Activated naive CD8-positive, alpha-beta T cell treated with anti-CD3 and anti-CD28 coated beads for 36 hours (primary cell): ENCODE data around the gene TTC23. TPM values are rescaled to one million over a fixed set of nuclear protein-coding genes. Genes with fewer than 3 reads are reported as not detected.

Source experiments
- DNase-seq: peaks from one replicate; pipeline ENCODE4 v3.0.0; 2021
- H3K27ac Mint-ChIP-seq: one replicate; pipeline ENCODE4 v1.8.0; 2022; ENCODE audit warnings: mild to moderate bottlenecking, moderate library complexity, mixed read lengths
- H3K27me3 Mint-ChIP-seq: one replicate; pipeline ENCODE4 v1.8.0; 2022; ENCODE audit warnings: mild to moderate bottlenecking, mixed read lengths
- H3K36me3 Mint-ChIP-seq: one replicate; pipeline ENCODE4 v1.8.0; 2021; ENCODE audit warnings: mild to moderate bottlenecking, mixed read lengths
- H3K4me1 Mint-ChIP-seq: one replicate; pipeline ENCODE4 v1.8.0; 2021; ENCODE audit warnings: mixed read lengths
- H3K4me3 Mint-ChIP-seq: one replicate; pipeline ENCODE4 v1.8.0; 2022; ENCODE audit warnings: mild to moderate bottlenecking, moderate library complexity, mixed read lengths
- H3K9me3 Mint-ChIP-seq: one replicate; pipeline ENCODE4 v1.8.0; 2022; ENCODE audit warnings: mixed read lengths
- total RNA-seq, 2 experiments: library from RNA; stranded (reverse); gene quantifications; one replicate each; pipeline ENCODE4 v1.2.3, GENCODE V29; 2021

Gene TTC23
- total RNA-seq, 2 experiments from 2014 or later, result 3.7 to 4.2 TPM

GRCh38 chr15:99132634-99133287, 116.6 kb downstream of the TTC23 start:
- no peaks in the 10 kb centered on the region for H3K27me3 Mint-ChIP-seq
- no peak overlapping the region for H3K4me3 Mint-ChIP-seq
- H3K27ac Mint-ChIP-seq, result no peak overlapping the region
- H3K9me3 Mint-ChIP-seq, result no peaks in the 10 kb centered on the region
- no peaks in the 10 kb centered on the region for H3K4me1 Mint-ChIP-seq
- H3K36me3 Mint-ChIP-seq, result no peaks in the 10 kb centered on the region
- DNase-seq, result no peak

DNA sequence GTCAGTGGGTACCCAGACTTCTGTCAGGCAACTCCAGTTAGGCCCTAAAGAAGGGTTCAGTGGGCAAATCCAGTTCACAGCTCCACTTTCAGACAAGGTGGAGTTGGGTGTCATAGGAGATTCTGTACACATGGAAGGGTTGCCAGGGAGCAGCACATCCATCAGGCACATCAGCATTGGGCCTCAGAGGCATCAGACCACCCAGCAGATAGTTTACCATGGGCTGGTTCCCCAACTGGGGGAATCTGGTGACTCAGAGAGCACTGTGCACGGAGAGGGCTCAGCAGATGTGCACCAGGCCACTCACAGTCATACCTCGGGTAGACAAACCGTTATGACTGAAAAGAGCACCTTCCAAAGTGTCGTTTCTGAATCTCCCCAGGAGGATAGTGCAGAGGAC, 117.3 kb downstream of the TTC23 start:
- H3K4me1 Mint-ChIP-seq, result no peaks in the 10 kb centered on the region
- H3K27me3 Mint-ChIP-seq, result no peaks in the 10 kb centered on the region

GRCh38 chr15:99131441-99132023, 117.8 kb downstream of the TTC23 start:
- Mint-ChIP-seq H3K36me3 (no peaks in the 10 kb centered on the region), H3K4me3 (no peak overlapping the region), H3K9me3 (no peaks in the 10 kb centered on the region), H3K27me3 (no peaks in the 10 kb centered on the region), H3K27ac (no peak overlapping the region), H3K4me1 (no peaks in the 10 kb centered on the region)
- DNase-seq, result no peak

More for the DNA sequence above, 117.3 kb downstream of the TTC23 start:
- Mint-ChIP-seq H3K9me3 (no peaks in the 10 kb centered on the region), H3K4me3 (no peak overlapping the region), H3K36me3 (no peaks in the 10 kb centered on the region), H3K27ac (no peak overlapping the region)
- DNase-seq, result no peak

DNA sequence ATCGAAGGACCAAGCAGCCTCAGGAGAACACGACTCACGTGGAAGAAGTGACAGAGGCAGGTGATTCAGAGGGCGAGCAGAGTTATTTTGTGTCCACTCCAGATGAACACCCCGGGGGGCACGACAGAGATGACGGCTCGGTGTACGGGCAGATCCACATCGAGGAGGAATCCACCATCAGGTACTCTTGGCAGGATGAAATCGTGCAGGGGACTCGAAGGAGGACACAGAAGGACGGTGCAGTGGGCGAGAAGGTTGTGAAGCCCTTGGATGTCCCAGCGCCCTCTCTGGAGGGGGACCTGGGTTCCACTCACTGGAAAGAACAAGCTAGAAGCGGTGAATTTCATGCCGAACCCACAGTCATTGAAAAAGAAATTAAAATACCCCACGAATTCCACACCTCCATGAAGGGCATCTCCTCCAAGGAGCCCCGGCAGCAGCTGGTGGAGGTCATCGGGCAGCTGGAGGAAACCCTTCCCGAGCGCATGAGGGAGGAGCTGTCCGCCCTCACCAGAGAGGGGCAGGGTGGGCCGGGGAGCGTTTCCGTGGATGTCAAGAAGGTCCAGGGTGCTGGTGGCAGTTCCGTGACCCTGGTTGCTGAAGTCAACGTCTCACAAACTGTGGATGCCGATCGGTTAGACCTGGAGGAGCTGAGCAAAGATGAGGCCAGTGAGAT, 118.5 kb downstream of the TTC23 start:
- Mint-ChIP-seq H3K4me1 (no peaks in the 10 kb centered on the region), H3K27me3 (no peaks in the 10 kb centered on the region), H3K4me3 (no peak overlapping the region), H3K9me3 (no peaks in the 10 kb centered on the region), H3K36me3 (no peaks in the 10 kb centered on the region), H3K27ac (no peak overlapping the region)
- no peak for DNase-seq

GRCh38 chr15:99130314-99130713, 119.1 kb downstream of the TTC23 start:
- Mint-ChIP-seq H3K4me1 (no peaks in the 10 kb centered on the region), H3K27ac (no peak overlapping the region), H3K36me3 (no peaks in the 10 kb centered on the region), H3K9me3 (no peaks in the 10 kb centered on the region), H3K4me3 (no peak overlapping the region), H3K27me3 (no peaks in the 10 kb centered on the region)
- DNase-seq, result no peak

DNA sequence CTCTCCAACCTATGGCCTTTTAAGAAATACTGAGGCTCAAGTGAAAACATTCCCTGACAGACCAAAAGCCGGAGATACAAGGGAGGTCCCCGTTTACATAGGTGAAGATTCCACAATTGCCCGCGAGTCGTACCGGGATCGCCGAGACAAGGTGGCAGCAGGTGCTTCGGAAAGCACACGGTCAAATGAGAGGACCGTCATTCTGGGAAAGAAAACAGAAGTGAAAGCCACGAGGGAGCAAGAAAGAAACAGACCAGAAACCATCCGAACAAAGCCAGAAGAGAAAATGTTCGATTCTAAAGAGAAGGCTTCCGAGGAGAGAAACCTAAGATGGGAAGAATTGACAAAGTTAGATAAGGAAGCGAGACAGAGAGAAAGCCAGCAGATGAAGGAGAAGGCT, 119.7 kb downstream of the TTC23 start:
- no peak overlapping the region for H3K4me3 Mint-ChIP-seq
- H3K27ac Mint-ChIP-seq, result no peak overlapping the region
- H3K4me1 Mint-ChIP-seq, result no peaks in the 10 kb centered on the region
- no peak for DNase-seq
- H3K27me3 Mint-ChIP-seq, result no peaks in the 10 kb centered on the region
- no peaks in the 10 kb centered on the region for H3K9me3 Mint-ChIP-seq
- H3K36me3 Mint-ChIP-seq, result no peaks in the 10 kb centered on the region

- Mint-ChIP-seq H3K9me3 (no peaks in the 10 kb centered on the region), H3K36me3 (no peaks in the 10 kb centered on the region), H3K4me1 (no peaks in the 10 kb centered on the region), H3K4me3 (no peak overlapping the region), H3K27me3 (no peaks in the 10 kb centered on the region), H3K27ac (no peak overlapping the region)
- DNase-seq, result no peak
Observed at GRCh38 chr15:99128411-99128810, 121.0 kb downstream of the TTC23 start.

DNA sequence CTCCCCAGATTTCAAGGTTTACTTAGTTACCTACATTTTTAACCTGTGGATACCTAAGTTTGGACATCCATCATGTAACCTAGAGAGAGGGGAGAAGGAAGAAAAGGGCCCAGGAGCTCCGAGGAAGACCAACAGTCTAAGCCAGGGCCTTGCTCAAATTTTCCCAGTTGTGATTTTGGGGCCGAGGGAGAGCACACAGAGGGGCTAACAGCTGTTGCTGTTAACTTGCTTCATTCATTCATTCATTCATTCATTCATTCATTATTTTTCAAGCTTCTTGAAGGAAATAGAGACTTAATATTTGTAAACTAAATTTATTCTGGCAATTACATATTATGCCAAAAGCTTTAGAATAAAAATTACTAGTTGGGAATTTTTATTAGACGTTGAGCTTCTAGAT, 121.6 kb downstream of the TTC23 start:
- DNase-seq, result no peak
- H3K27me3 Mint-ChIP-seq, result no peaks in the 10 kb centered on the region
- no peaks in the 10 kb centered on the region for H3K9me3 Mint-ChIP-seq
- H3K4me3 Mint-ChIP-seq, result no peak overlapping the region
- H3K4me1 Mint-ChIP-seq, result no peaks in the 10 kb centered on the region
- H3K36me3 Mint-ChIP-seq, result no peaks in the 10 kb centered on the region
- H3K27ac Mint-ChIP-seq, result no peak overlapping the region

- Mint-ChIP-seq H3K4me3 (no peak overlapping the region), H3K4me1 (no peaks in the 10 kb centered on the region), H3K27ac (no peak overlapping the region), H3K36me3 (no peaks in the 10 kb centered on the region), H3K27me3 (no peaks in the 10 kb centered on the region), H3K9me3 (no peaks in the 10 kb centered on the region)
- no peak for DNase-seq
Observed at GRCh38 chr15:99126930-99127329, 122.5 kb downstream of the TTC23 start.

GRCh38 chr15:99126131-99126588, 123.2 kb downstream of the TTC23 start:
- H3K36me3 Mint-ChIP-seq, result no peaks in the 10 kb centered on the region
- H3K4me1 Mint-ChIP-seq, result no peaks in the 10 kb centered on the region
- no peak for DNase-seq
- no peak overlapping the region for H3K27ac Mint-ChIP-seq
- no peaks in the 10 kb centered on the region for H3K27me3 Mint-ChIP-seq
- no peaks in the 10 kb centered on the region for H3K9me3 Mint-ChIP-seq
- no peak overlapping the region for H3K4me3 Mint-ChIP-seq

- Mint-ChIP-seq H3K4me3 (no peak overlapping the region), H3K4me1 (no peaks in the 10 kb centered on the region), H3K9me3 (no peaks in the 10 kb centered on the region), H3K27me3 (no peaks in the 10 kb centered on the region), H3K27ac (no peak overlapping the region), H3K36me3 (no peaks in the 10 kb centered on the region)
- DNase-seq, result no peak
Observed at GRCh38 chr15:99125061-99125891, 124.1 kb downstream of the TTC23 start.

- H3K27ac Mint-ChIP-seq, result no peak overlapping the region
- H3K36me3 Mint-ChIP-seq, result no peaks in the 10 kb centered on the region
- H3K9me3 Mint-ChIP-seq, result no peaks in the 10 kb centered on the region
Observed at GRCh38 chr15:99124641-99125040, 124.7 kb downstream of the TTC23 start.

DNA sequence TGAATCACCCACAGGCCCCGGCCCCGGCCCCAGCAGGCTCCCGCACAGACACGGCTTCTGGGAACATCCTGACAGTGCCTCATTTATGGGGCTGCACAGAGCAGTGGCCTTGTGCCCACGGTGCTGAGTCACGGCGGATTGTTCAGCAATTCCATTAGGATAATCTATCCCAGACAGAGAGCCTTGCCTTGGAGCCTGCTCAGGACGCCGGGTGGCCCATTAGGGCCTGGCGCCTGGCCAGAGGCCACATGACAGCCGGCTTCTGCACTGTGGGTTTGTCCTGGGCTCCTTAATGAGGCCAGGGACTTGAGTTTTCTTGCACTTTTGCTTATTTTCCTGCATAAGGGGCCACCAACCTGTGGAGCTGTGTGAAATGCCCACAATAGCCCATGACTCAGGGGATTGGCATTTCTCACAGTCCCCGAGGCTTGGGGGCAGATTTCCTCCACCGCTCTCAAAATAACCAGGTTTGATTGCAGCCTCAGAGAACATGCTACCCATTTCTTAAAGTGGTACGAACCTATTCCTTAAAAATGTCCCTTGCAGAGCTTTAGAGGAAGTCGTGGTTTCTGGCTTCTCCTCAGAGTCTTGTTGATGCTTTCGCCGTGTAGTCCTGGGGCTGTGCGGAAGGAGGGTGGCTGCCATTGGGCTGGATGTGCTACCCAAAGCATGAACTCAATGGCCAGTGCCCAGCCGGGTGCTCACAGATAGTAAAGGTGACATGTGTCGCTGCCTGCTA, 125.5 kb downstream of the TTC23 start:
- Mint-ChIP-seq H3K4me3 (no peak overlapping the region), H3K36me3 (no peaks in the 10 kb centered on the region), H3K9me3 (no peaks in the 10 kb centered on the region), H3K27me3 (no peaks in the 10 kb centered on the region), H3K4me1 (no peaks in the 10 kb centered on the region), H3K27ac (no peak overlapping the region)
- no peak for DNase-seq

More at GRCh38 chr15:99124641-99125040, 124.7 kb downstream of the TTC23 start:
- H3K4me1 Mint-ChIP-seq, result no peaks in the 10 kb centered on the region
- no peak overlapping the region for H3K4me3 Mint-ChIP-seq
- H3K27me3 Mint-ChIP-seq, result no peaks in the 10 kb centered on the region
- no peak for DNase-seq

- H3K9me3 Mint-ChIP-seq, result no peaks in the 10 kb centered on the region
- H3K4me1 Mint-ChIP-seq, result no peaks in the 10 kb centered on the region
- no peak overlapping the region for H3K4me3 Mint-ChIP-seq
- DNase-seq, result no peak
- H3K27me3 Mint-ChIP-seq, result no peaks in the 10 kb centered on the region
- no peak overlapping the region for H3K27ac Mint-ChIP-seq
- H3K36me3 Mint-ChIP-seq, result no peaks in the 10 kb centered on the region
Observed at GRCh38 chr15:99122831-99123712, 126.3 kb downstream of the TTC23 start.
